ENCODE data around the gene KCNN3.

GRCh38 chr1:154788110-154788870 is 81.8 kb downstream of the KCNN3 start:
- no peak for TF ChIP-seq ZNF512 (CRISPR knock-in tag; IDR thresholded peaks at IDR 0.05)
- TF ChIP-seq HMG20B (CRISPR knock-in tag; conservative IDR thresholded peaks at IDR 0.05): no peak

All from HepG2 (cell line).